IMR-90 (cell line): ENCODE results near the gene VIT. TPM values are rescaled to one million over a fixed set of nuclear protein-coding genes. Genes with fewer than 3 reads are reported as not detected.

Source experiments
- ATAC-seq: fragments of 200-7000 bp; cut with Tn5 transposase; 2 replicates; pipeline ENCODE4 v1.9.1; 2020; ENCODE audit warnings: low read depth, mild to moderate bottlenecking, moderate library complexity
- BruUV-seq: library from RNA; stranded (reverse); fragments of 400-500 nt; replicated peaks from 2 replicates; lab custom pipeline; 2021; lab: Mats Ljungman, UMichigan
- CTCF ChIA-PET: fragments of 300-600 bp; formaldehyde crosslinking; extraction: SDS; loops from one replicate; lab custom pipeline; 2021; ENCODE audit warnings: antibody characterized with exemption; lab: Yijun Ruan, JAX
- POLR2A ChIA-PET: fragments of 300-600 bp; sonication (Branson Sonifier 250); formaldehyde crosslinking; loops from one replicate; lab custom pipeline; 2022; ENCODE audit warnings: antibody characterized with exemption; ENCODE audit not compliant: unreplicated experiment; lab: Charles Lee
- DNase-seq: peaks from one replicate; pipeline ENCODE4 v3.0.0; 2013
- H2AFZ ChIP-seq: replicated peaks from 2 replicates; pipeline ENCODE3; 2013; ENCODE audit warnings: low read length, mild to moderate bottlenecking; ENCODE audit not compliant: poor library complexity
- H2AK5ac ChIP-seq: 2 replicates; pipeline ENCODE4 v1.6.1; 2013; ENCODE audit warnings: low read depth, low read length, inconsistent platforms
- H2AK9ac ChIP-seq: replicated peaks from 2 replicates; pipeline ENCODE3; 2013; ENCODE audit warnings: mild to moderate bottlenecking, low read depth, low read length, moderate library complexity; ENCODE audit not compliant: poor library complexity
- H2BK120ac ChIP-seq: 2 replicates; pipeline ENCODE4 v1.6.1; 2013; ENCODE audit warnings: low read depth, low read length, inconsistent platforms
- H2BK15ac ChIP-seq: 3 replicates; pipeline ENCODE4 v1.6.1; 2013; ENCODE audit warnings: low read depth, low read length, inconsistent platforms
- H2BK20ac ChIP-seq: 2 replicates; pipeline ENCODE4 v1.6.1; 2013; ENCODE audit warnings: low read depth, mild to moderate bottlenecking, inconsistent platforms, low read length, moderate library complexity
- H2BK5ac ChIP-seq: 2 replicates; pipeline ENCODE4 v1.6.1; 2013; ENCODE audit warnings: mild to moderate bottlenecking, low read depth, low read length, inconsistent platforms; ENCODE audit not compliant: poor library complexity, severe bottlenecking
- H3K14ac ChIP-seq: replicated peaks from 2 replicates; pipeline ENCODE4 v1.6.1; 2013; ENCODE audit warnings: low read depth, low read length, inconsistent platforms
- H3K18ac ChIP-seq: 2 replicates; pipeline ENCODE4 v1.6.1; 2013; ENCODE audit warnings: low read depth, low read length, control low read depth
- H3K23ac ChIP-seq: 2 replicates; pipeline ENCODE4 v1.6.1; 2013; ENCODE audit warnings: low read depth, low read length, inconsistent platforms
- H3K27ac ChIP-seq: 2 replicates; pipeline ENCODE4 v1.5.1; 2013; ENCODE audit warnings: mild to moderate bottlenecking, control low read depth, low read length; ENCODE audit not compliant: insufficient read depth
- H3K27me3 ChIP-seq: 2 replicates; pipeline ENCODE4 v1.6.1; 2013; ENCODE audit warnings: low read length; ENCODE audit not compliant: control insufficient read depth, insufficient read depth
- H3K36me3 ChIP-seq: 2 replicates; pipeline ENCODE4 v1.6.1; 2013; ENCODE audit warnings: low read length, mixed read lengths; ENCODE audit not compliant: control insufficient read depth, insufficient read depth
- H3K4ac ChIP-seq: 2 replicates; pipeline ENCODE4 v1.6.1; 2013; ENCODE audit warnings: low read depth, low read length, inconsistent platforms
- H3K4me1 ChIP-seq: 2 replicates; pipeline ENCODE4 v1.6.1; 2013; ENCODE audit warnings: low read length, mixed read lengths; ENCODE audit not compliant: control insufficient read depth, insufficient read depth
- H3K4me2 ChIP-seq: 2 replicates; pipeline ENCODE4 v1.6.1; 2013; ENCODE audit warnings: low read depth, mild to moderate bottlenecking, control low read depth, low read length, moderate library complexity
- H3K4me3 ChIP-seq: 2 replicates; pipeline ENCODE4 v1.5.1; 2013; ENCODE audit warnings: low read depth, mild to moderate bottlenecking, control low read depth, low read length, moderate library complexity; ENCODE audit not compliant: insufficient read depth
- H3K56ac ChIP-seq: 2 replicates; pipeline ENCODE4 v1.6.1; 2013; ENCODE audit warnings: low read length, inconsistent platforms; ENCODE audit not compliant: insufficient read depth; ENCODE audit errors: extremely low read depth
- H3K79me1 ChIP-seq, 2 experiments: 2 replicates each; pipeline ENCODE4 v1.6.1; 2013; ENCODE audit warnings: low read length in 2 of 2, inconsistent platforms in 1 of 2, low read depth in 1 of 2
- H3K9ac ChIP-seq: 2 replicates; pipeline ENCODE4 v1.6.1; 2013; ENCODE audit warnings: low read depth, low read length, control low read depth
- H3K9me1 ChIP-seq: 2 replicates; pipeline ENCODE4 v1.6.1; 2013; ENCODE audit warnings: low read length, inconsistent platforms; ENCODE audit not compliant: insufficient read depth
- H3K9me3 ChIP-seq: 2 replicates; pipeline ENCODE4 v1.6.1; 2013; ENCODE audit warnings: low read length; ENCODE audit not compliant: control insufficient read depth, insufficient read depth
- H4K20me1 ChIP-seq: 2 replicates; pipeline ENCODE4 v1.6.1; 2013; ENCODE audit warnings: low read length, inconsistent platforms; ENCODE audit not compliant: insufficient read depth
- H4K5ac ChIP-seq: 2 replicates; pipeline ENCODE4 v1.6.1; 2013; ENCODE audit warnings: mild to moderate bottlenecking, low read depth, low read length, control low read depth
- H4K8ac ChIP-seq, 2 experiments: 2 replicates each; pipeline ENCODE4 v1.6.1; 2013; ENCODE audit warnings: low read depth in 2 of 2, low read length in 2 of 2, control low read depth in 1 of 2, inconsistent platforms in 1 of 2
- H4K91ac ChIP-seq: 2 replicates; pipeline ENCODE4 v1.6.1; 2013; ENCODE audit warnings: low read depth, low read length, inconsistent platforms; ENCODE audit not compliant: insufficient read depth
- BHLHE40 ChIP-seq: fragments of 150-350 bp; IDR thresholded peaks from 2 replicates; pipeline ENCODE4 v1.6.1; 2016; ENCODE audit warnings: mild to moderate bottlenecking, low read depth, low read length
- MAFK ChIP-seq: IDR thresholded peaks from 2 replicates; pipeline ENCODE4 v1.6.1; 2012; ENCODE audit warnings: low read depth, low read length, improper control_type of control experiment
- MAZ ChIP-seq: IDR thresholded peaks from 2 replicates; pipeline ENCODE4 v1.6.1; 2012; ENCODE audit warnings: low read depth, mild to moderate bottlenecking, low read length, improper control_type of control experiment, moderate library complexity, borderline replicate concordance
- RFX5 ChIP-seq: IDR thresholded peaks from 2 replicates; pipeline ENCODE4 v1.8.0; 2012; ENCODE audit warnings: low read depth, mild to moderate bottlenecking, low read length, moderate library complexity
- WGBS, 2 experiments: methylation state at CpG; one replicate each; pipeline versions ENCODE4 v1.1.5 to v1.1.7; 2013; ENCODE audit warnings: missing lambda C conversion rate in 2 of 2; ENCODE audit not compliant: insufficient read length in 1 of 2; ENCODE audit errors: extremely low coverage in 2 of 2; 5-methylcytosine and 5-hydroxymethylcytosine counted together
- dilution Hi-C: fragments of 300-500 bp; cut with HindIII; formaldehyde crosslinking; loops from one replicate; pipeline ENCODE4 v1.14.3; 2018; ENCODE audit warnings: low sequenced_read_pairs; ENCODE audit not compliant: unreplicated experiment
- in situ Hi-C: fragments of 300-500 bp; cut with MboI; formaldehyde crosslinking; loops from 3 replicates; pipeline ENCODE4 v1.14.3; 2019; ENCODE audit warnings: low sequenced_read_pairs, inconsistent platforms, mixed read lengths
- intact Hi-C: fragments of 100-400 bp; cut with micrococcal nuclease; formaldehyde crosslinking; loops from 2 replicates; pipeline ENCODE4 v1.10.0; 2022
- polyA plus RNA-seq, 3 experiments: library from polyadenylated mRNA; depleted of rRNA; stranded (reverse); fragments of >200 nt; gene quantifications; 2 replicates each; pipeline ENCODE4 v1.2.3, GENCODE V29; 2012; ENCODE audit warnings: low replicate concordance in 1 of 3
- total RNA-seq: library from RNA; depleted of rRNA; stranded (reverse); fragments of >200 nt; gene quantifications from 2 replicates; pipeline ENCODE4 v1.2.3, GENCODE V29; 2012
- TF ChIP-seq, protein P1 (sequence below): fragments of 150-350 bp; IDR thresholded peaks from 2 replicates; pipeline ENCODE4 v1.6.1; 2017; ENCODE audit warnings: mild to moderate bottlenecking, antibody characterized with exemption, low read length, low read depth
- TF ChIP-seq, protein P2 (sequence below): conservative IDR thresholded peaks from 2 replicates; pipeline ENCODE4 v1.5.1; 2012; ENCODE audit warnings: mild to moderate bottlenecking, low read depth, low read length, improper control_type of control experiment

Gene VIT
- total and polyA plus RNA-seq, 2 of the 4 experiments (the other 2 are of a cell fraction), result under 0.01 TPM; not detected in 1

DNA sequence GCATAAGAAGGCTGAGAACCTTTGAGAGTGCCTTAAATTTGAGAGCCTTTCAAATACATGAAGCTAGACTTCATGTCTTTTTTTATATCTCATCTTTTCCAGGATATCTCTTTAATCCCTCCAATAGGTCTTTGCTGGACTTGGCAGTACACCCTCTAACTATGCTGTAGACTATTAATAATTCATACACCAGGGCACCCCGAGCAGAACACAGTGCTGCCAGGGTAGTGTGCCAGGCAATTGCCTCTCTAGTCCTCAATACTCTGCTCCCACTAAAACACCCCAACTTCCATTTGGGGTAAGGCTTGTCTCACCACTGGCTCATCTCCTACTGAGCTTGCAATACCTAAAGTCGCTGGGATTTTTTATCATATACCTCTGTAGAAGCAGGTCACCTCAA is 80.8 kb downstream of the VIT start:
- Histone ChIP-seq H2BK5ac (no peak overlapping the region), H4K91ac (no peak overlapping the region), H3K36me3 (no peaks in the 10 kb centered on the region), H3K4me2 (no peak overlapping the region), H3K9me1 (no peaks in the 10 kb centered on the region), H4K20me1 (no peaks in the 10 kb centered on the region), H3K9me3 (no peaks in the 10 kb centered on the region), H2AK9ac (no peak overlapping the region), H2BK15ac (no peak overlapping the region), H3K23ac (no peak overlapping the region), H3K56ac (no peak overlapping the region), H4K8ac (no peak overlapping the region), H3K4me1 (no peaks in the 10 kb centered on the region), H3K18ac (no peak overlapping the region), H2AFZ (no peak overlapping the region), H3K27me3 (peaks cover 26% of the 10 kb centered on the region), H2AK5ac (no peak overlapping the region), H2BK120ac (no peak overlapping the region), H3K4me3 (no peak overlapping the region), H2BK20ac (no peak overlapping the region), H3K9ac (no peak overlapping the region), H3K27ac (no peak overlapping the region), H3K79me1 (no peaks in the 10 kb centered on the region), H3K4ac (no peak overlapping the region), H4K5ac (no peak overlapping the region), H3K14ac (no peak overlapping the region)
- CTCF ChIA-PET, result no interaction called here
- WGBS, 2 experiments, result 60% methylated on average over 1 of the region's 2 CpGs; no CpG with 5 or more reads in 1 of the 2 experiments
- BruUV-seq, result no TSS peak
- intact Hi-C loops, result no loop called here
- POLR2A ChIA-PET, result no interaction called here
- DNase-seq, result no peak
- TF ChIP-seq MAFK (no peak), RFX5 (no peak), BHLHE40 (no peak), MAZ (no peak)
- TF ChIP-seq, protein P1, sequence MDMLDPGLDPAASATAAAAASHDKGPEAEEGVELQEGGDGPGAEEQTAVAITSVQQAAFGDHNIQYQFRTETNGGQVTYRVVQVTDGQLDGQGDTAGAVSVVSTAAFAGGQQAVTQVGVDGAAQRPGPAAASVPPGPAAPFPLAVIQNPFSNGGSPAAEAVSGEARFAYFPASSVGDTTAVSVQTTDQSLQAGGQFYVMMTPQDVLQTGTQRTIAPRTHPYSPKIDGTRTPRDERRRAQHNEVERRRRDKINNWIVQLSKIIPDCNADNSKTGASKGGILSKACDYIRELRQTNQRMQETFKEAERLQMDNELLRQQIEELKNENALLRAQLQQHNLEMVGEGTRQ, result no peak
- TF ChIP-seq, protein P2, sequence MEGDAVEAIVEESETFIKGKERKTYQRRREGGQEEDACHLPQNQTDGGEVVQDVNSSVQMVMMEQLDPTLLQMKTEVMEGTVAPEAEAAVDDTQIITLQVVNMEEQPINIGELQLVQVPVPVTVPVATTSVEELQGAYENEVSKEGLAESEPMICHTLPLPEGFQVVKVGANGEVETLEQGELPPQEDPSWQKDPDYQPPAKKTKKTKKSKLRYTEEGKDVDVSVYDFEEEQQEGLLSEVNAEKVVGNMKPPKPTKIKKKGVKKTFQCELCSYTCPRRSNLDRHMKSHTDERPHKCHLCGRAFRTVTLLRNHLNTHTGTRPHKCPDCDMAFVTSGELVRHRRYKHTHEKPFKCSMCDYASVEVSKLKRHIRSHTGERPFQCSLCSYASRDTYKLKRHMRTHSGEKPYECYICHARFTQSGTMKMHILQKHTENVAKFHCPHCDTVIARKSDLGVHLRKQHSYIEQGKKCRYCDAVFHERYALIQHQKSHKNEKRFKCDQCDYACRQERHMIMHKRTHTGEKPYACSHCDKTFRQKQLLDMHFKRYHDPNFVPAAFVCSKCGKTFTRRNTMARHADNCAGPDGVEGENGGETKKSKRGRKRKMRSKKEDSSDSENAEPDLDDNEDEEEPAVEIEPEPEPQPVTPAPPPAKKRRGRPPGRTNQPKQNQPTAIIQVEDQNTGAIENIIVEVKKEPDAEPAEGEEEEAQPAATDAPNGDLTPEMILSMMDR, result no peak
- in situ Hi-C loops, result no loop called here
- dilution Hi-C loops, result no loop called here
- ATAC-seq, result no peak
